ENCODE data around the gene IL22RA1. TPM values are rescaled to one million over a fixed set of nuclear protein-coding genes. Genes with fewer than 3 reads are reported as not detected.

Gene IL22RA1
- total and polyA plus RNA-seq, 2 of the 8 experiments (the other 6 are each of a cell fraction or from before 2014, with no cell fraction given): 0.17 to 0.32 TPM

DNA sequence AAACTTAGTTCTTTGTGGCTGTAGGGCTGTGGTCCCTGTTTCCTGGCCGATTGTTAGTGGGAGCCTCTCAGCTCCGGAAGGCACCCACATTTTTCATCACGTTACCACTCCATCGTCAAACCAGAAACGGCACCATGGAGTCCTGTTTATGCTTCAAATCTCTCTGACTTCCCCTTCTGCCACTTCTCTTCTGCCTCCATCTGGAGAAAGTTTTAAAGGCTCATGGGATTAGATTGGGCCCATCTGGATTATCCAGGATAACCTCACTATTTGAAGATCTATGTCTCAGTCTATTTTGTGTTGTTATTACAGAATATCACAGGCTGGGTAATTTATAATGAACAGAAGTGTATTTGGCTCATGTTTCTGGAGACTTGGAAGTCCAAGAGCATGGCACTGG lies 19.3 kb upstream of the IL22RA1 start (continued):
- no peak for TF ChIP-seq CHD1 (IDR thresholded peaks at IDR 0.05; ENCODE audit: low read depth, low read length)
